Right atrium auricular region (tissue), 2 donors: ENCODE results near the gene PTGFRN. TPM values are rescaled to one million over a fixed set of nuclear protein-coding genes. Genes with fewer than 3 reads are reported as not detected.
"Not testable (repeated sequence)": the region's sequence is repeated elsewhere in the genome, so short reads cannot be mapped to it uniquely, and the experiment has no call there.

Source experiments
- DNase-seq: peaks from one replicate; pipeline ENCODE4 v3.0.0-alpha.2; 2019; ENCODE audit warnings: low spot score
- H3K27ac ChIP-seq, 2 donors: fragments of 200-600 bp; sonication (generic); 1 replicate in 1 of 2; 2 replicates in 1 of 2; pipeline ENCODE4 v1.5.1; 2016 to 2019
- H3K27me3 ChIP-seq, 2 donors: fragments of 200-600 bp; sonication (generic); one replicate each; pipeline versions ENCODE4 v1.5.1 to v1.6.0; 2017 to 2019
- H3K36me3 ChIP-seq: fragments of 200-600 bp; sonication (generic); one replicate; pipeline ENCODE4 v1.5.1; 2016
- H3K4me1 ChIP-seq, 2 donors: fragments of 200-600 bp; sonication (generic); one replicate each; pipeline versions ENCODE4 v1.5.1 to v1.6.0; 2017 to 2019
- H3K4me3 ChIP-seq, 2 donors: fragments of 200-600 bp; sonication (generic); 1 replicate in 1 of 2; 2 replicates in 1 of 2; pipeline ENCODE4 v1.5.1; 2017 to 2019; ENCODE audit warnings: mild to moderate bottlenecking in 1 of 2, moderate library complexity in 1 of 2
- H3K9me3 ChIP-seq, 2 donors: fragments of 200-600 bp; sonication (generic); one replicate each; pipeline ENCODE4 v1.5.1; 2019
- CTCF ChIP-seq, 2 donors: fragments of 200-600 bp; sonication (generic); IDR thresholded peaks; one replicate each; pipeline ENCODE4 v1.5.1; 2019; ENCODE audit warnings: antibody characterized with exemption in 2 of 2
- total RNA-seq, 2 donors: library from RNA; depleted of rRNA; stranded (reverse); fragments of >200 nt; gene quantifications; one replicate each; pipeline ENCODE4 v1.1.0, GENCODE V29; 2016

The PTGFRN gene
- total RNA-seq, result 100 to 1,000 TPM; 129 to 141 TPM

GRCh38 chr1:116909512-116910378, at the start of gene PTGFRN:
Gene PTGFRN (plus strand): TSS chr1:116909916. CDS start chr1:116910204, 288 bp downstream.
- TF ChIP-seq CTCF (IDR thresholded peaks at IDR 0.05), result no peak
- no peaks in the 10 kb centered on the region for H3K36me3 ChIP-seq
- H3K9me3 ChIP-seq, result no peaks in the 10 kb centered on the region
- peak within 1 kb of the TSS; percentile 90 to 93 for H3K27ac ChIP-seq
- DNase-seq, result peak; percentile 77
- H3K27me3 ChIP-seq, result no peaks in the 10 kb centered on the region
- H3K4me3 ChIP-seq, result peak within 1 kb of the TSS; percentile 64 to 85
- H3K4me1 ChIP-seq, result peaks cover 0 to 43% of the 10 kb centered on the region in 2 donors

- not testable (repeated sequence) for H3K27me3 ChIP-seq, H3K9me3 ChIP-seq, DNase-seq, H3K4me1 ChIP-seq, H3K4me3 ChIP-seq, H3K36me3 ChIP-seq, H3K27ac ChIP-seq
Measured at GRCh38 chr1:116860167-116860566, 49.5 kb upstream of the PTGFRN start.

GRCh38 chr1:116861137-116861536, 48.6 kb upstream of the PTGFRN start:
- DNase-seq, result no peak
- TF ChIP-seq CTCF (IDR thresholded peaks at IDR 0.05), result no peak

GRCh38 chr1:116863031-116863430, 46.7 kb upstream of the PTGFRN start:
- not testable (repeated sequence) for H3K27ac ChIP-seq, H3K4me3 ChIP-seq, DNase-seq, H3K9me3 ChIP-seq, H3K36me3 ChIP-seq, H3K4me1 ChIP-seq, H3K27me3 ChIP-seq

More at GRCh38 chr1:116861137-116861536, 48.6 kb upstream of the PTGFRN start:
- Histone ChIP-seq H3K27me3 (no peaks in the 10 kb centered on the region), H3K4me3 (no peak overlapping the region), H3K4me1 (no peaks in the 10 kb centered on the region), H3K9me3 (no peaks in the 10 kb centered on the region), H3K27ac (no peak overlapping the region), H3K36me3 (no peaks in the 10 kb centered on the region)

- not testable (repeated sequence) for H3K9me3 ChIP-seq, H3K27me3 ChIP-seq, DNase-seq, H3K4me1 ChIP-seq, H3K4me3 ChIP-seq, H3K36me3 ChIP-seq, H3K27ac ChIP-seq
Measured at GRCh38 chr1:116866478-116866877, 43.2 kb upstream of the PTGFRN start.

GRCh38 chr1:116868385-116868784, 41.3 kb upstream of the PTGFRN start:
- Histone ChIP-seq H3K36me3 (no peaks in the 10 kb centered on the region), H3K27ac (no peak overlapping the region), H3K4me1 (no peaks in the 10 kb centered on the region), H3K4me3 (no peak overlapping the region), H3K27me3 (no peaks in the 10 kb centered on the region), H3K9me3 (no peaks in the 10 kb centered on the region)
- TF ChIP-seq CTCF (IDR thresholded peaks at IDR 0.05), result no peak
- DNase-seq, result no peak

GRCh38 chr1:116869611-116870010, 40.1 kb upstream of the PTGFRN start:
- no peaks in the 10 kb centered on the region for H3K36me3 ChIP-seq
- DNase-seq, result no peak
- H3K27ac ChIP-seq, result no peak overlapping the region
- no peak for TF ChIP-seq CTCF (IDR thresholded peaks at IDR 0.05)
- H3K9me3 ChIP-seq, result no peaks in the 10 kb centered on the region
- no peaks in the 10 kb centered on the region for H3K27me3 ChIP-seq
- H3K4me1 ChIP-seq, result no peaks in the 10 kb centered on the region
- H3K4me3 ChIP-seq, result no peak overlapping the region
